ENCODE measurements around the gene MYH10.

GRCh38 chr17:8458128-8458527 is 172.4 kb downstream of the MYH10 start:
- TF ChIP-seq CTCF (IDR thresholded peaks at IDR 0.05), result no peak
- TF ChIP-seq POLR2A (IDR thresholded peaks at IDR 0.05), result no peak
